ENCODE results near the gene UBC. TPM values are rescaled to one million over a fixed set of nuclear protein-coding genes. Genes with fewer than 3 reads are reported as not detected.
A peak's percentile ranks its signal among the peaks of the same experiment; 100 is the strongest.

Gene UBC
- total RNA-seq, 3 donors from 2014 or later: 1,552 to 1,797 (median 1,598) TPM

- Histone ChIP-seq H3K36me3 (no peaks in the 10 kb centered on the region), H3K27me3 (no peaks in the 10 kb centered on the region), H3K27ac (peak overlapping the region in 1 of 2 donors; percentile 48), H3K4me3 (no peak overlapping the region), H3K9me3 (no peaks in the 10 kb centered on the region), H3K4me1 (no peaks in the 10 kb centered on the region)
- TF ChIP-seq POLR2A (IDR thresholded peaks at IDR 0.05) (no peak), POLR2AphosphoS5 (IDR thresholded peaks at IDR 0.05) (no peak)
- TF ChIP-seq, protein P1, sequence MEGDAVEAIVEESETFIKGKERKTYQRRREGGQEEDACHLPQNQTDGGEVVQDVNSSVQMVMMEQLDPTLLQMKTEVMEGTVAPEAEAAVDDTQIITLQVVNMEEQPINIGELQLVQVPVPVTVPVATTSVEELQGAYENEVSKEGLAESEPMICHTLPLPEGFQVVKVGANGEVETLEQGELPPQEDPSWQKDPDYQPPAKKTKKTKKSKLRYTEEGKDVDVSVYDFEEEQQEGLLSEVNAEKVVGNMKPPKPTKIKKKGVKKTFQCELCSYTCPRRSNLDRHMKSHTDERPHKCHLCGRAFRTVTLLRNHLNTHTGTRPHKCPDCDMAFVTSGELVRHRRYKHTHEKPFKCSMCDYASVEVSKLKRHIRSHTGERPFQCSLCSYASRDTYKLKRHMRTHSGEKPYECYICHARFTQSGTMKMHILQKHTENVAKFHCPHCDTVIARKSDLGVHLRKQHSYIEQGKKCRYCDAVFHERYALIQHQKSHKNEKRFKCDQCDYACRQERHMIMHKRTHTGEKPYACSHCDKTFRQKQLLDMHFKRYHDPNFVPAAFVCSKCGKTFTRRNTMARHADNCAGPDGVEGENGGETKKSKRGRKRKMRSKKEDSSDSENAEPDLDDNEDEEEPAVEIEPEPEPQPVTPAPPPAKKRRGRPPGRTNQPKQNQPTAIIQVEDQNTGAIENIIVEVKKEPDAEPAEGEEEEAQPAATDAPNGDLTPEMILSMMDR (IDR thresholded peaks at IDR 0.05): no peak
- intact Hi-C loops (cut with DNase I; ENCODE audit: low total_unique reads): no loop called here
- no peak for DNase-seq (ENCODE audit: low spot score in 2 of 2)
These were observed 46.0 kb downstream of the UBC start for GRCh38 chr12:124868252-124869058.

- no peaks in the 10 kb centered on the region for H3K9me3 ChIP-seq
- intact Hi-C loops (cut with DNase I; ENCODE audit: low total_unique reads): no loop called here
- peaks cover 0 to 6% of the 10 kb centered on the region in 2 donors for H3K4me1 ChIP-seq
- no peak for DNase-seq (ENCODE audit: low spot score in 2 of 2)
- no peak overlapping the region for H3K27ac ChIP-seq
- no peak overlapping the region for H3K4me3 ChIP-seq
- TF ChIP-seq POLR2AphosphoS5 (IDR thresholded peaks at IDR 0.05): no peak
- TF ChIP-seq, protein P1 (IDR thresholded peaks at IDR 0.05): no peak
- no peak for TF ChIP-seq POLR2A (IDR thresholded peaks at IDR 0.05)
- H3K27me3 ChIP-seq: no peaks in the 10 kb centered on the region
- no peaks in the 10 kb centered on the region for H3K36me3 ChIP-seq
These were observed 47.0 kb downstream of the UBC start for GRCh38 chr12:124867401-124867930.

- TF ChIP-seq, protein P1 (IDR thresholded peaks at IDR 0.05): no peak
- TF ChIP-seq POLR2A (IDR thresholded peaks at IDR 0.05) (no peak), POLR2AphosphoS5 (IDR thresholded peaks at IDR 0.05) (no peak)
- Histone ChIP-seq H3K4me1 (peaks cover 0 to 10% of the 10 kb centered on the region in 2 donors), H3K36me3 (no peaks in the 10 kb centered on the region), H3K27ac (no peak overlapping the region), H3K27me3 (no peaks in the 10 kb centered on the region), H3K9me3 (no peaks in the 10 kb centered on the region), H3K4me3 (no peak overlapping the region)
- no peak for DNase-seq (ENCODE audit: low spot score in 2 of 2)
- intact Hi-C loops (cut with DNase I; ENCODE audit: low total_unique reads): no loop called here
These were observed 47.5 kb downstream of the UBC start for GRCh38 chr12:124866883-124867400.

DNA sequence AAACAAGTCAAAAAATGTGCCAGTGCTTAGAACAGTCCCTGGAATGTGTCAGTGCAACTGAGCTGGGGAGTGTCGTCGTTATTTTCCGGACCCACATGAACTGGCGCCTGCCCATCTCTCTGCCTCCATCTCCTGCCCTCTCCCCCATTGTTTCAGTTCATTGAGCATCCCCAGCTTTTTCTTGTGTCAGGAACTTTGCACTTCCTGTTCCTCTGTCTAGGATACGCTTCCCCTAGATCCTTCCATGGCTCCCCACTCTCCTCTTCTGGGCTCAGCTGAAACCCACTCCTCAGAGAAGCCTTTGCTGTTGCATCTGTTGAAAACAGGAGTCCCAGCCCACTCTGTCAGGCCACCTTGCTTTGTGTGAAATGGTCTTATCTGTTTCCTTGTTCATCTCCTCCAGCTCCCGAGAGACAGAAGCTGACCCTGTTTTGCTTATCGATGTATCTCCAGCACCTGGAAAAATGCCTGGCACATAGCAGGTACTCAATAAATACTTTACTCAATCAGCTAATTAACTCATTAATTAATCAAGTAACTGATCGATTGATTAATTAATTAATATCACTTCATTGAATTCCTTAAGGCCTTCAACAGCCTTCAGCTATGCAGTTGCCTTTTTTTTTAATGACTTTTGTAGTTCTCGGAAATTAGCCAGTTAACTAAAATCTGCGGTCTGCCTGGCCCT is 48.1 kb downstream of the UBC start:
- H3K27ac ChIP-seq: no peak overlapping the region
- H3K4me3 ChIP-seq: no peak overlapping the region
- no peak for DNase-seq (ENCODE audit: low spot score in 2 of 2)
- H3K36me3 ChIP-seq: no peaks in the 10 kb centered on the region
- H3K9me3 ChIP-seq: no peaks in the 10 kb centered on the region
- TF ChIP-seq POLR2AphosphoS5 (IDR thresholded peaks at IDR 0.05) (no peak), POLR2A (IDR thresholded peaks at IDR 0.05) (no peak)
- TF ChIP-seq, protein P1 (IDR thresholded peaks at IDR 0.05): no peak
- no peaks in the 10 kb centered on the region for H3K27me3 ChIP-seq
- intact Hi-C loops (cut with DNase I; ENCODE audit: low total_unique reads): no loop called here
- peaks cover 0 to 10% of the 10 kb centered on the region in 2 donors for H3K4me1 ChIP-seq

Measured in breast epithelium (tissue), 4 donors.